Raji (cell line): ENCODE results near the gene SH3GL2.

Experiments used
- POLR2A ChIP-seq: IDR thresholded peaks from 2 replicates; pipeline ENCODE4 v1.6.1; 2011; ENCODE audit warnings: low read depth, low read length, control low read depth; ENCODE audit not compliant: insufficient read depth

SH3GL2 gene

GRCh38 chr9:17589771-17590170 lies 10.9 kb downstream of the SH3GL2 start:
- TF ChIP-seq POLR2A = no peak

DNA sequence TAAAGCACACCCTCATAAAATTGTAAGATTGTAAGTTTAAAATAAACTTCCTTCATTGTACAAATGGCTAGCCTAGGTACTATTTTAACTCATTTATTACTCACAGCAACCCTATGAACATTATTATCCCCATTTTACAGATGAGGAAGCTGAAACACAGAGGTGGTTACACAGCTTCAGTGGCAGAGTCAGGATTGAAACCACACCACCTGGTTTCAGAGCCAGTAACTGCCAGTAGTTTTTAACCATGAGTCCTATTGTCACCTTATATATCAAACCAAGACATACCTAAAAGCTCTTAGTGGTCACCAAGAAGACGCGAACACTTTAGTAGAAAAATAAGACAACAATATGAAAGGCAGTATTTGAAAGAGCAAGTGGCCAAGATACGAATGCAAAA lies 16.1 kb downstream of the SH3GL2 start:
- TF ChIP-seq POLR2A = no peak

- no peak for TF ChIP-seq POLR2A
Observed at GRCh38 chr9:17597977-17598376, 19.1 kb downstream of the SH3GL2 start.

DNA sequence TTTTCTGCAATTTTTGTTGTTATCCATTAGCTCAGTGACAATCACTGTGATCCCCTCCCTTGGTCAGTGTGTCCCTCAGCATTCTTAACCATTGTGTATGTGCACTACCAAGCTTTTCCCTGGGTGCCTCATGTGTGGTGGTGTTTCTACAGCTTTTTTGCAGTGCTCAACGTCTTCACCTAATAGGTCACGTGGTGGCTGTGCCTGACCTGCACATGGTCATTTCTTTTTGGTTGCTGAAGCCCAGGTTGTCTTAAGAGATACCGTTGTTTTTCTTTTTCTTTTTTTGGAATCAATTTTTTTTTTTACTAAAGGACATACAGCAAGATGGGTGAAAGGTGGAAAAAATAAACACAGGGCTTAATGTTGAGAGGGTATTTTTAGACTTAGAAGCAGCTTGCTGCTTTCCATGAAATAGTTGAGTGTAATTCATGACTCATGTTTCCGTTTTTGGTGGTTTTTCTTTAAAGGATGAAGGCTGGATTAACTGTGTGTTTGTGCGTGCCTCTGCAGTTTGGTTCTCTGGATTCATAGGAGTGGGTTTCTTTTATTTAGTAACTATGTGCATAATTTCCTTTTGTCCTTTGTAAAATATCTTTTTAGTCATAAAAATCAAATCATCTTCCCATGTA lies 22.2 kb downstream of the SH3GL2 start:
- TF ChIP-seq POLR2A = no peak

DNA sequence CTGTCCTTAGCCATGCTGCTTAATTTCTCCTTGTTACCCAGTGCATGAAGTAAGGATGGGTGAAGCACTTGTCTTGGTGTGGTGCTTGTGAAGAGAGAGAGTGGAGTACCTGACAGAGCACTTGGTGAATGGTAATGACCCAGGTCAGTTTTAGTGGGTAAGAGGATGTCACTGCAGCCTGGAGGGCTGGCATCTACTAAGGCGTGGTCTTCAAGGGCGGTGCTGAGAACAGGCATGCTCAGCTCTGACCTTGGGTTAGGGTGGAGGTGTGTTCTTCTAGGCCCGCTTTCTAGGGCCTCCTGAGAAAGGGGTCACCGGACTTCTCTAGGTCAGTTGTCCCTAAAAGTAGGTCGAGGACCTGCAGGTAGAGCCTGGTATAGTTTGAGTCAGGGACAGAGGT lies 25.7 kb downstream of the SH3GL2 start:
- no peak for TF ChIP-seq POLR2A

DNA sequence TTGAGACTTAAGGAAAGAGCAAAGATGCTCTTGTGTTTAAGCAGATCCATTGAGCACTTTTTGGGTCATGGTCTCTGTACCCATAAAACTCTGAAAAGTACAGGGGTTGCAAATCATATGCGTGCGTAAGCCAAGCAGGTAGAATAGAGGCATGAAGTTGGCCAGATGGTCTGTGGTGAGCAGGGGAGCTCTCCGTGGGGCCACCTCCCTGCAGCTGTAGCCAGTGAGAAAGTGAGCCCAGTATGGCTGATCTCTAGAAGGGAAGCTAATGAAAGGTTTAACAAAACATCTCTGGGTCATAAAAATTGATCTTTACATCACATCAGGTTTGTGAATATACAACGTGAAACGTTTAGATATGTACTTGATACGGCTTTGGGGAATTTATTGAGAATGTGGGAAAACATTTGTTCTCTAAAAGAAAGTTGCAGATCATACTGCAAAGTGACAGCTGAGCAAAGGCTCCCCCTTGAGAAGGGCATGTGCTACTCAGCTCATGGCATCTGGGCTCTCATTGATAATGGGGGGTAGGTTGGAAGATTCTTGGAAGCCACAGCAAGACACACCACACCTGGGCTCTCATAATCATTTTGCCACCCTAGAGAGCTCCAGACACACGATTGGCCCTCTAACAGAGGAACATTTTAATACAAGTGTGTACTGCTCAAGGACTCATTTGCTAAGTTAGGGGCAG lies 30.6 kb downstream of the SH3GL2 start:
- TF ChIP-seq POLR2A = no peak

DNA sequence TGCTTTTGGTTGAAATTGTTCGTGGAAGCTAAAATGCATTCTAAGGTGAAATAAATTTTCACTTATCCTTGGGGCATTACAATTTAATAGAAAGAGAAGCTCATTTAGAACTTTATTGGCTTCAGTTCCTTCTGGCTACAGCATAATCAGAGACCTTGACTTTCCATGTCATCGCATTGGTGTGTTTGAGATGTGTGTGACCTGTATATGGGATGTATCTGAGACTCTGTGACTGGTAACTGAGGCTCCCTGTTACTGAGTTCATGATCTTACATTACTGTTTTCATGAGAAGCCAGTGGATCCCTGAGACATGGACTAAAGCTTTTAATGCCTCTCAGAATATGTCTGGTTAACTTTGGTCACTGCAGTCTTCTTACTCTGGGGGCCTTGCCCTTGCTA lies 32.5 kb downstream of the SH3GL2 start:
- no peak for TF ChIP-seq POLR2A

- TF ChIP-seq POLR2A = no peak
Observed at GRCh38 chr9:17611917-17612316, 33.1 kb downstream of the SH3GL2 start.

DNA sequence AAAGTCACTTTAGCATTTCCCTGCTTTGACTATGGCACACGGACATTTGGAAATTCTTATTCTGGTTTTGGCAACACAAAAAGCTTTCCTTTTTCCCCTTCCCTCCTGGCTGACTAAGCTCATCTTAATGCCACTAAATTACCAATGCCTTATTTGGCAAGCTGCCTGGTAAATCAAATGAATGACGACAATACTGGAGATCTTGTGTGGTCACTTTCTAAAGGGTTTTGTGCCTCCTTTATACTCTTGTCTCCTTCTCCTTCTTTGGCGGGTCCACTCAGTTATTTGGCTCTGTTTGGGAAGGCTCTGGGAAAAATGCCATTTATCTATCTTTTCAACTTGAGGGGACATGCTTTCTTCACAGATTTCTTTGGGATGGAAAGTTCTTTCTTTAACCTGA lies 34.9 kb downstream of the SH3GL2 start:
- no peak for TF ChIP-seq POLR2A

DNA sequence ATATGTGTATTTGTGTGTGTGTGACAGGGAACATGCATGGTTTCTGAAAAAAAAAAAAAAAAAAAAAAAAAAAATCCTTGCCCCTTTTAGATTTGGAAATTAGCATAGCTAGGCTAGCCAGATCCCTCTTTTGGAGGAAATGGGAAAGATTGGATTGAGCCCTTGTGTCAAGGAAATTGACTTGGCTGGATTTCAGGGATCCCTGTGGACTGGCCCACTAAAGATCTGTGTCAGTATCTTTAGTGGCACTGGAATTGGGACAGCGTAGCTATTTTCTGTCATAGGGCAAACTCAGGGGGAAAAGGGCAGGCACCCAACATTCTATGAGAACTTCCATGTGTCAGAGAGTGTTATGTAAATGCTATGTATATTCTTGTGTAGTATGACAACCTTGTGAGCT lies 35.4 kb downstream of the SH3GL2 start:
- TF ChIP-seq POLR2A = no peak

DNA sequence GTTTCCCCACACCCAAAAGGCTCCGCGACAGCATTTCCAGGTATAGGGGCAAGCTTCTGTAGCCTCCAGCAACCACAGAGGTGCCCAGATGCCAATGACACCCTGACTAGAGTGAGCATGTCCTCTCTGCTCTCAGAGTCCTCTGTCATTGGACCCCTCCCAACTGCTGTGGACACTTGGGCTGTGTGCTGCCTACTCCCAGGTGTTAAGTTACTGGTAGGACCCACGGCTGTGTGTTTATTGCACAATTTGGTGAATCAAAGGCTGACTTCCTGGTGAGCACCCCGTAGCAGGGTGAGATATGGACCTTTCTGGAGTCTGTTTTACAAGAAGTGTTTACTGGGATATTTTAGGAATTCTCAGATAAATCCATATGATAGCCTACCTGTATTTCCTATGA lies 36.0 kb downstream of the SH3GL2 start:
- no peak for TF ChIP-seq POLR2A

GRCh38 chr9:17622141-17622540 lies 43.3 kb downstream of the SH3GL2 start:
- no peak for TF ChIP-seq POLR2A

- TF ChIP-seq POLR2A = no peak
Observed at GRCh38 chr9:17622749-17623148, 43.9 kb downstream of the SH3GL2 start.

DNA sequence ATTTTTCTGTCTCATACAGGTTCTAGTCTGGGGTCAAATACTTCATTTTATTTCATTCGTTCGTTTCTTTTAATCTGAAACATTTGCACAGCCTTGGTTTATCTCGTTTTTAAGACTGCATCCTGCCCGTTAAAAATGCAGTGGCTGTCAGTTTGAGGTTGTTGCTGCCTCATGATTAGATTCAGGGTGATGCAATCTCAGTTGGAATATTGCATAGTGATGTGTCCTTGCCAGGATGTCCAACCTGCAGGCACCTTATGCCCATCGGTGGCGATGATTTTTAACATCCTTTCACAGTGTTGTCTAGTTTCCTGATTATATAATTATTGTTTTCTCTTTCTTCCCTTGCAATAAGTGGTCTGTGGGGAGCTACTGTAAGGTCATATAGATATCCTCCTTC lies 45.1 kb downstream of the SH3GL2 start:
- no peak for TF ChIP-seq POLR2A

- no peak for TF ChIP-seq POLR2A
Observed at GRCh38 chr9:17624571-17624970, 45.7 kb downstream of the SH3GL2 start.

DNA sequence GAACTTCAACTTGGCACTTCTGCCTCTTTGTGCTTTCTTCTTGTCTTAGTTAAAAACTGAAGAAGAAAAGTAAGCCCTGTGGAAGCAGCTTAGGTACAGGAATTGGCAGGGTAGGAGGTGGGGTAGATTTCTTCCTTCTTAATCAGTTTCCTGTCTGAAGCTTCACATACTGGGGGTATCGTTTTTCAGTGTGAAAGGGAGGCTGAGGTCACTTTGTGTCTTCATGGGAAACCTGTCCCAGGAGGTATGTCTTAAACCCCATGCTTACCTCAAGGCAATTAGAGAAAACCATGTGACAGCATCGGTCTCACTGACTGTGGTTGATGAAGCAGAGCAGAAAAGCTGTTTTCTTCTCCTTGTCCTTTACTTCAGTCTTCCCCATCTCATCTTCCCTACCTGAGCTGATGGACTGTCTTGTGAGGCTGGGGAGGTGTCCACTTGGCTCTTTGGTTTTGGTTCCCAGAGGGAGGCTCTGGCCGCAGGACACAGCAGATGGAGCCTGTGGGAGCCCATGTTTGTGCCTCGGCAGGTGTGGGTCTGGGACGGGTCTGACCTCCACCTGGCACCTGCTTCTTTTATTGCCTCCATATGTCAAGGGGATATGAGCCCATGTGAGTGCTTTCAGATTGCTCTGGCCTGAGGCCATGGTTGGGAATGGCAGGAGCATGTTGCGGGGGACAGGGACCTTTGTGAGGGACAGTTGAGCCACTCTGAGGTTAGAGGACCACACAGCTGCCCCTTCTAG lies 47.0 kb downstream of the SH3GL2 start:
- TF ChIP-seq POLR2A = no peak
